GM19351 (cell line): ENCODE results near the gene SSMEM1.
"Not testable (repeated sequence)": the region's sequence is repeated elsewhere in the genome, so short reads cannot be mapped to it uniquely, and the experiment has no call there.

Source experiments
- ATAC-seq: cut with Tn5 transposase; IDR thresholded peaks from one replicate; pipeline ENCODE4 v1.9.1; 2021; ENCODE audit warnings: mild to moderate bottlenecking, moderate library complexity; ENCODE audit not compliant: unreplicated experiment

SSMEM1 gene

GRCh38 chr7:130243486-130243885 lies 35.8 kb downstream of the SSMEM1 start:
- ATAC-seq, result not testable (repeated sequence)

GRCh38 chr7:130246491-130246890 lies 38.8 kb downstream of the SSMEM1 start:
- not testable (repeated sequence) for ATAC-seq

GRCh38 chr7:130248842-130249241 lies 41.2 kb downstream of the SSMEM1 start:
- ATAC-seq, result not testable (repeated sequence)

- not testable (repeated sequence) for ATAC-seq
Measured at GRCh38 chr7:130249626-130250025, 42.0 kb downstream of the SSMEM1 start.

GRCh38 chr7:130254555-130254954 lies 46.9 kb downstream of the SSMEM1 start:
- no peak for ATAC-seq

GRCh38 chr7:130256704-130257103 lies 49.0 kb downstream of the SSMEM1 start:
- no peak for ATAC-seq

GRCh38 chr7:130258494-130259078 lies 50.9 kb downstream of the SSMEM1 start:
- ATAC-seq, result no peak

- ATAC-seq, result no peak
Measured at GRCh38 chr7:130262448-130262847, 54.8 kb downstream of the SSMEM1 start.

- no peak for ATAC-seq
Measured at GRCh38 chr7:130263130-130263529, 55.5 kb downstream of the SSMEM1 start.
